IPS-18a (cell line): ENCODE data around the gene PYM1.

Experiments used
- H3K27ac ChIP-seq: one replicate; pipeline ENCODE4 v1.5.1; 2013; ENCODE audit warnings: low read length
- H3K27me3 ChIP-seq: one replicate; pipeline ENCODE4 v1.6.1; 2013; ENCODE audit warnings: mild to moderate bottlenecking, low read length; ENCODE audit not compliant: control insufficient read depth, insufficient read depth
- H3K36me3 ChIP-seq: one replicate; pipeline ENCODE4 v1.6.1; 2013; ENCODE audit warnings: low read depth, low read length; ENCODE audit not compliant: control insufficient read depth
- H3K4me1 ChIP-seq: one replicate; pipeline ENCODE4 v1.6.1; 2013; ENCODE audit warnings: low read depth, low read length; ENCODE audit not compliant: control insufficient read depth
- H3K4me3 ChIP-seq: one replicate; pipeline ENCODE4 v1.5.1; 2013; ENCODE audit warnings: low read length
- H3K9ac ChIP-seq: one replicate; pipeline ENCODE4 v1.6.1; 2013; ENCODE audit warnings: mild to moderate bottlenecking, low read length, moderate library complexity
- H3K9me3 ChIP-seq: one replicate; pipeline ENCODE4 v1.6.1; 2013; ENCODE audit warnings: low read depth, low read length; ENCODE audit not compliant: control insufficient read depth

PYM1 gene

DNA sequence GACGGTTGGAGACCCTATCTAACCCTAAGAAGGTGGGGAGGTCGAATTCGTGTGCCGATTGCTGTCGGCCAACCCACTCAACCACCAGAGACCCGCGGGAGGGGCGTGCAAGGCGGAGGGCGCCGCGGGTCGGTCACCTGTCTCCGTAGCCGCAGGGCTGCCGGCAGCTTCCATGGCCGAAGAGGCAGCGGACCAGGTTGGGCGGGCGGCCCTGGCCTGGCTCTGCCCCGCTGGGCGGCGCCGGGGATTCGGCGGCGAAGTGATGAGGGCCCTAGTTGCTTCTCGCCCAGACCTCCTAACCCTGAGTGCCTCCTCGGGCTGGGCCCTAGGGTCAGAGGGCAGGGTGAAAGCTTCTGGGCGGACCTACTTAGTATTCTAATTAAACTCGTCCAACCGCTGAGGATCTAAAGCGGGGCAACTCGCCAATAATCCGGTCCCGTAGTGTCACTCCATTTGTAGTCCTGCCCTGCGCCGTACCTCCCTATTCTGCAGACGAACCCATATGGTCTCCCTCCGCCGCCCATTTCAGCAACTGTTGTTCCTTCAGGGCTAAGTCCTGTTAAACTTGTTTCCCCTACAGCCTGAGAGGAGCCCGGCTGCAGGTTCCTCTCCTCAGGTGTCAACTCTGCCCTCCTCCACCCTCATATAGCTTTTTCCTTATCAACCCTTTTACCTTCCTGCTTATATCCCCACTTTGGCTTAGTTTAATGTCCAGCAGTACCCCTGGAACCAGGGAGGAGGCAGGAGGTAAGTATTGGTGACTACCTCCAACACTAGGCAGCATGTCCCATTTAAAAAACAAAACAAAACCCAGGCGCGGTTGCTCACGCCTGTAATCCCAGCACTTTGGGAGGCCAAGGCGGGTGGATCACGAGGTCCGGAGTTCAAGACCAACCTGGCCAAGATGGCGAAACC is at the start of gene PYM1:
Gene PYM1 (minus strand): TSS at position 307 of the 915 bp plus-strand sequence. CDS start 133 bp downstream, at position 174.
- H3K4me1 ChIP-seq, result peaks cover 11% of the 10 kb centered on the region
- H3K27me3 ChIP-seq, result peaks cover 16% of the 10 kb centered on the region
- peak within 1 kb of the TSS; percentile 93 for H3K27ac ChIP-seq
- peaks cover 12% of the 10 kb centered on the region for H3K36me3 ChIP-seq
- peak within 1 kb of the TSS; percentile 92 for H3K9ac ChIP-seq
- H3K9me3 ChIP-seq, result no peaks in the 10 kb centered on the region
- H3K4me3 ChIP-seq, result peak within 1 kb of the TSS; percentile 98

GRCh38 chr12:55974308-55974730 is 46.6 kb upstream of the PYM1 start:
- Histone ChIP-seq H3K4me3 (peak overlapping the region; percentile 91), H3K27ac (peak overlapping the region; percentile 10), H3K9me3 (no peaks in the 10 kb centered on the region), H3K27me3 (no peaks in the 10 kb centered on the region), H3K9ac (peak overlapping the region; percentile 80), H3K4me1 (peaks cover 5% of the 10 kb centered on the region), H3K36me3 (peaks cover 19% of the 10 kb centered on the region)

- Histone ChIP-seq H3K36me3 (peaks cover 20% of the 10 kb centered on the region), H3K9ac (peak within 1 kb of the TSS; percentile 80), H3K9me3 (no peaks in the 10 kb centered on the region), H3K27me3 (no peaks in the 10 kb centered on the region), H3K27ac (peak within 1 kb of the TSS; percentile 10), H3K4me1 (peaks cover 5% of the 10 kb centered on the region), H3K4me3 (peak within 1 kb of the TSS; percentile 91)
Observed at GRCh38 chr12:55973599-55974307, 46.1 kb upstream of the PYM1 start, which contains the start of gene RAB5B. RAB5B (plus strand) TSS chr12:55974078; CDS start chr12:55986961, 12,883 bp downstream.

DNA sequence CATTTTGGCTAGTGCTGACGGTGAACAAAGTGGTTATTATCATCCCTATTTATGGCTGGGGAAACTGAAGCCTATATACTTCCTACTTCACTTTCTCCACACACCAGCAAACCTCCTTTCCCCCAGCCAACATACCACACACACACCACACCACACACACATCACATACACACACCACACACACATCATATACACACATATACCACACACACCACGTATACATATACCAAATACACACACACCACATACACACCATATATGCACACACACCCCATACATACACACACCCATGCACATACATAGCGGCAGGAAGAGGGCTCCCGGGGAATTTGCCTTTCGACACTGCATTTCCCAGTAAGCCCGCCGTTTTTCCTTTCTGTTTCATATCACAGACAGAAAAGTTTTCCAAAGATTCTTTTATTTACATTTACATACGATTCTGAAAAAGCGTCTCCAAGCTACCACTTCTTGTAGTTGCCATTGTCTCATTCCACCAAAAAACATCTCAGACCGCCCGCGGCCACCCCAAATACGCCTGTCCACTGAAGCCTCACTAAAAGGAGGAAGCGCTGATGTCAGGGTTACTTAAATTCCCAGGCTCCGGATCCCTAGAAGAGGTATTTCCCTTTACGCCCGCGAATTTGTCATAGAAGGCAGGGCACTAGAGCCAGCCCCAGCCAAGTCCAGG is 45.4 kb upstream of the PYM1 start:
- peak overlapping the region; percentile 59 for H3K4me3 ChIP-seq
- H3K9ac ChIP-seq, result peak overlapping the region; percentile 21
- no peak overlapping the region for H3K27ac ChIP-seq
- H3K9me3 ChIP-seq, result no peaks in the 10 kb centered on the region
- peaks cover 5% of the 10 kb centered on the region for H3K4me1 ChIP-seq
- H3K27me3 ChIP-seq, result no peaks in the 10 kb centered on the region
- peaks cover 27% of the 10 kb centered on the region for H3K36me3 ChIP-seq

GRCh38 chr12:55972456-55972855 is 44.8 kb upstream of the PYM1 start:
- H3K27ac ChIP-seq, result no peak overlapping the region
- peak overlapping the region; percentile 59 for H3K4me3 ChIP-seq
- H3K9me3 ChIP-seq, result no peaks in the 10 kb centered on the region
- H3K9ac ChIP-seq, result peak overlapping the region; percentile 21
- peaks cover 28% of the 10 kb centered on the region for H3K36me3 ChIP-seq
- peaks cover 8% of the 10 kb centered on the region for H3K4me1 ChIP-seq
- no peaks in the 10 kb centered on the region for H3K27me3 ChIP-seq

DNA sequence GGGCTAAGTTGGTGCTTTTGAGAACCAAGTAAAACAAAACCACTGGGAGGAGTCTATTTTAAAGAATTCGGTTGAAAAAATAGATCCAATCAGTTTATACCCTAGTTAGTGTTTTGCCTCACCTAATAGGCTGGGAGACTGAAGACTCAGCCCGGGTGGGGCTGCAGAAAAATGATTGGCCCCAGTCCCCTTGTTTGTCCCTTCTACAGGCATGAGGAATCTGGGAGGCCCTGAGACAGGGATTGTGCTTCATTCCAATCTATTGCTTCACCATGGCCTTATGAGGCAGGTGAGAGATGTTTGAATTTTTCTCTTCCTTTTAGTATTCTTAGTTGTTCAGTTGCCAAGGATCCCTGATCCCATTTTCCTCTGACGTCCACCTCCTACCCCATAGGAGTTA is 44.3 kb upstream of the PYM1 start:
- Histone ChIP-seq H3K27me3 (no peaks in the 10 kb centered on the region), H3K9ac (no peak overlapping the region), H3K4me3 (no peak overlapping the region), H3K4me1 (peaks cover 8% of the 10 kb centered on the region), H3K36me3 (peaks cover 28% of the 10 kb centered on the region), H3K27ac (no peak overlapping the region), H3K9me3 (no peaks in the 10 kb centered on the region)

DNA sequence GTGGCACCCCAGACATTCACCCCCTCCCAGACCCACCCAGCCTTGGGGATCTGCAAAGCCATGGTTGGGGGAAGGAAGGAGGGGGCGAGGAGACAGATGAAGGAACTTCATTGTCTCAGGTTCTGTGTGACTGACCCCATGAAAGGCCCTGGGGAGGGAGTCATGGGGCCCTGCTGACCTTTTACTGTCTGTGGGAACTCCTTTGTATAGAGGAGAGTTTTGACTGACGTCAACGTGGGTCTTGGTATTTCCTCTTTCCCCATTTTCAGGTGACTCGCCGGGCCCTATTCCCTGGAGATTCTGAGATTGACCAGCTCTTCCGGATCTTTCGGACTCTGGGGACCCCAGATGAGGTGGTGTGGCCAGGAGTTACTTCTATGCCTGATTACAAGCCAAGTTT is 43.1 kb upstream of the PYM1 start:
- Histone ChIP-seq H3K27me3 (no peaks in the 10 kb centered on the region), H3K27ac (no peak overlapping the region), H3K9ac (no peak overlapping the region), H3K9me3 (no peaks in the 10 kb centered on the region), H3K4me3 (no peak overlapping the region), H3K36me3 (peaks cover 28% of the 10 kb centered on the region), H3K4me1 (peaks cover 13% of the 10 kb centered on the region)

DNA sequence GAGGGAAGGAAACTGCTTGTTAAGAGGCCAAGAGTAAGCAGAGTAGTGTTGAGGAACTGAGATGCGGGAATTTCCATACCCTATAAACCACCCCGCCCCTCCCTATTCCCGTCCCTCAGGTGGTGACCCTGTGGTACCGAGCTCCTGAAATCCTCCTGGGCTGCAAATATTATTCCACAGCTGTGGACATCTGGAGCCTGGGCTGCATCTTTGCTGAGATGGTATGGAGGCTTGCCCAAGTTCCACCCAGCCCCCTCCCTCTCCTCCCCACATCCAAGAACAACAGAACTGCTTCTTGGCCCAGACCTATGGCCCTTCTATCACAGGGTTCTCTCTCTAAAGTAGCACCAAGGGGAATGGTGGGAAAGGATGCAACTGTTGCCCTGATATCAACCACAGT is 41.7 kb upstream of the PYM1 start:
- no peak overlapping the region for H3K27ac ChIP-seq
- H3K4me3 ChIP-seq, result no peak overlapping the region
- no peaks in the 10 kb centered on the region for H3K9me3 ChIP-seq
- H3K4me1 ChIP-seq, result peaks cover 18% of the 10 kb centered on the region
- no peaks in the 10 kb centered on the region for H3K27me3 ChIP-seq
- H3K36me3 ChIP-seq, result peaks cover 28% of the 10 kb centered on the region
- no peak overlapping the region for H3K9ac ChIP-seq

DNA sequence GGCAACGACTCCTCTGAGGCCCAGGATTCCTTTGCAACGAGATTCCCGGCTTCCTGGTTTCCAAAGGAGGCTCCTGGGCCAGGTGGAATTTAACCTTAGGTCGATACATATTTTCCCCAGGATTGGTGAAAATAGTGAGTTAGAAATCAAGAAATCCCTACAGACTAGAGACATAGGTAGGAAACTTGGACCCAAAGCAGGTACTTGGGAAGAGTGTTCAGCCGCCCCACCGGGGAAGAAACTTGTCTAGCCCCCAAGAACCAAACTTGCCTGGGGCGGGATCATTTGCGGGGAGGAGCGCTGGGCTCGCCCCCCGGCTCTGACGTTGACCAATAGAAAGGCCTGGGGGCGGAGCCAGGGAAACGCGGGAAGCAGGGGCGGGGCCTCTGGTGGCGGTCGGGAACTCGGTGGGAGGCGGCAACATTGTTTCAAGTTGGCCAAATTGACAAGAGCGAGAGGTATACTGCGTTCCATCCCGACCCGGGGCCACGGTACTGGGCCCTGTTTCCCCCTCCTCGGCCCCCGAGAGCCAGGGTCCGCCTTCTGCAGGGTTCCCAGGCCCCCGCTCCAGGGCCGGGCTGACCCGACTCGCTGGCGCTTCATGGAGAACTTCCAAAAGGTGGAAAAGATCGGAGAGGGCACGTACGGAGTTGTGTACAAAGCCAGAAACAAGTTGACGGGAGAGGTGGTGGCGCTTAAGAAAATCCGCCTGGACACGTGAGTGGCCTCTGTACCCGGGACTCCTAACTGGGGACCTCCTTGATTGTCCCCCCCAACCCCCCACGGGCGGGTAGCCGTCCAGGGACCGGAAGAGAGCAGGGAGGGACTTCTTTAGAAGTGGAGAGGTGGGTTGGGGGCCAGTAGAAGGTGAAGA is 39.0 kb upstream of the PYM1 start, which contains the start of gene CDK2:
Gene CDK2 (plus strand): TSS at position 423 of the 874 bp plus-strand sequence. CDS start 179 bp downstream, at position 602.
- H3K36me3 ChIP-seq, result peaks cover 23% of the 10 kb centered on the region
- H3K4me1 ChIP-seq, result peaks cover 13% of the 10 kb centered on the region
- no peaks in the 10 kb centered on the region for H3K9me3 ChIP-seq
- H3K27me3 ChIP-seq, result no peaks in the 10 kb centered on the region
- H3K9ac ChIP-seq, result peak within 1 kb of the TSS; percentile 79
- H3K27ac ChIP-seq, result peak within 1 kb of the TSS; percentile 40
- H3K4me3 ChIP-seq, result peak within 1 kb of the TSS; percentile 88

DNA sequence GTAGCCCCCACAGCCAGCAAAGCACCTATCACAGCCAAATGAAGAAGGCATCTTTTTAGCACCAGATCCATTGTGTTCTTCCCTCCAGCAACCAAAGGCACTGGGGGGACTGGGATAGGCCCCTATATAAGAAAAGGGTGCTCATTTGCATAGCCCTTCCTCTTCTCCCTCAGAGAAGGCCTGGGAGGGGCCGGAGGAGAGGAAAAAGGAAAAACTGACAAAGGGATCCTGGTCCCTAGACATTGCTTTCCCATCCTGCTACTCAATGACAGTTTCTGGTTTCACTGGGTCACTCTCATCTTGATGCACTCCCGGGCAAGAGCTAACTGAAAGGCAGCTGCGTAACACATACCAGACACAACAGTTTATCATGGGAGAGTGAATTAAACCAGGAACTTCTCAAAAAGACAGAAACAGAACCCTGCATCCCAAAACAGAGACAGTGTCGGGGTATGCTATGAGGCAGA is 38.3 kb upstream of the PYM1 start, which contains the start of gene PMEL:
Gene PMEL (minus strand): TSS at position 102 of the 467 bp plus-strand sequence. CDS start 31 bp downstream, at position 71.
- Histone ChIP-seq H3K9me3 (no peaks in the 10 kb centered on the region), H3K4me3 (peak within 1 kb of the TSS; percentile 88), H3K36me3 (peaks cover 22% of the 10 kb centered on the region), H3K9ac (peak within 1 kb of the TSS; percentile 79), H3K27me3 (no peaks in the 10 kb centered on the region), H3K27ac (peak within 1 kb of the TSS; percentile 40), H3K4me1 (peaks cover 13% of the 10 kb centered on the region)
